Measurements from ENCODE around the gene TFR2. TPM values are rescaled to one million over a fixed set of nuclear protein-coding genes. Genes with fewer than 3 reads are reported as not detected.

TFR2 gene
- total RNA-seq, 1 donor, result 0.31 TPM

GRCh38 chr7:100641860-100642533 lies 645 bp upstream of the TFR2 start:
- Histone ChIP-seq H3K4me3 (ENCODE audit: low read length) (no peak overlapping the region), H3K9me3 (ENCODE audit: low read depth, low read length) (no peaks in the 10 kb centered on the region), H3K27me3 (ENCODE audit: insufficient read depth, low read length) (no peaks in the 10 kb centered on the region), H3K4me1 (ENCODE audit: insufficient read depth, low read length) (no peaks in the 10 kb centered on the region)

GRCh38 chr7:100640517-100641440 lies 573 bp downstream of the TFR2 start:
- no peaks in the 10 kb centered on the region for H3K27me3 ChIP-seq (ENCODE audit: insufficient read depth, low read length)
- H3K4me3 ChIP-seq (ENCODE audit: low read length), result no peak overlapping the region
- no peaks in the 10 kb centered on the region for H3K9me3 ChIP-seq (ENCODE audit: low read depth, low read length)
- H3K4me1 ChIP-seq (ENCODE audit: insufficient read depth, low read length), result no peaks in the 10 kb centered on the region

- Histone ChIP-seq H3K4me1 (ENCODE audit: insufficient read depth, low read length) (no peaks in the 10 kb centered on the region), H3K9me3 (ENCODE audit: low read depth, low read length) (no peaks in the 10 kb centered on the region), H3K27me3 (ENCODE audit: insufficient read depth, low read length) (no peaks in the 10 kb centered on the region), H3K4me3 (ENCODE audit: low read length) (no peak overlapping the region)
These were observed 1.3 kb downstream of the TFR2 start for GRCh38 chr7:100639995-100640516.

- peaks cover 10% of the 10 kb centered on the region for H3K4me1 ChIP-seq (ENCODE audit: insufficient read depth, low read length)
- peak overlapping the region; percentile 46 for H3K4me3 ChIP-seq (ENCODE audit: low read length)
- H3K27me3 ChIP-seq (ENCODE audit: insufficient read depth, low read length), result peaks cover 3% of the 10 kb centered on the region
- no peaks in the 10 kb centered on the region for H3K9me3 ChIP-seq (ENCODE audit: low read depth, low read length)
These were observed 8.2 kb downstream of the TFR2 start for GRCh38 chr7:100632951-100633717.

- peaks cover 23% of the 10 kb centered on the region for H3K4me1 ChIP-seq (ENCODE audit: insufficient read depth, low read length)
- H3K27me3 ChIP-seq (ENCODE audit: insufficient read depth, low read length), result peaks cover 3% of the 10 kb centered on the region
- no peaks in the 10 kb centered on the region for H3K9me3 ChIP-seq (ENCODE audit: low read depth, low read length)
- no peak overlapping the region for H3K4me3 ChIP-seq (ENCODE audit: low read length)
These were observed 11.3 kb downstream of the TFR2 start for GRCh38 chr7:100630066-100630465.

- Histone ChIP-seq H3K4me3 (ENCODE audit: low read length) (no peak overlapping the region), H3K9me3 (ENCODE audit: low read depth, low read length) (no peaks in the 10 kb centered on the region), H3K27me3 (ENCODE audit: insufficient read depth, low read length) (peaks cover 3% of the 10 kb centered on the region), H3K4me1 (ENCODE audit: insufficient read depth, low read length) (peaks cover 23% of the 10 kb centered on the region)
These were observed 12.1 kb downstream of the TFR2 start for GRCh38 chr7:100629117-100629716.

- no peak overlapping the region for H3K4me3 ChIP-seq (ENCODE audit: low read length)
These were observed 14.2 kb downstream of the TFR2 start for GRCh38 chr7:100627238-100627549.

GRCh38 chr7:100626530-100627237 lies 14.7 kb downstream of the TFR2 start:
- Histone ChIP-seq H3K9me3 (ENCODE audit: low read depth, low read length) (no peaks in the 10 kb centered on the region), H3K4me3 (ENCODE audit: low read length) (no peak overlapping the region), H3K4me1 (ENCODE audit: insufficient read depth, low read length) (peaks cover 13% of the 10 kb centered on the region), H3K27me3 (ENCODE audit: insufficient read depth, low read length) (no peaks in the 10 kb centered on the region)

More at GRCh38 chr7:100627238-100627549, 14.2 kb downstream of the TFR2 start:
- no peaks in the 10 kb centered on the region for H3K9me3 ChIP-seq (ENCODE audit: low read depth, low read length)
- no peaks in the 10 kb centered on the region for H3K27me3 ChIP-seq (ENCODE audit: insufficient read depth, low read length)
- peaks cover 13% of the 10 kb centered on the region for H3K4me1 ChIP-seq (ENCODE audit: insufficient read depth, low read length)

- Histone ChIP-seq H3K9me3 (ENCODE audit: low read depth, low read length) (no peaks in the 10 kb centered on the region), H3K27me3 (ENCODE audit: insufficient read depth, low read length) (no peaks in the 10 kb centered on the region), H3K4me1 (ENCODE audit: insufficient read depth, low read length) (peaks cover 13% of the 10 kb centered on the region), H3K4me3 (ENCODE audit: low read length) (no peak overlapping the region)
These were observed 15.3 kb downstream of the TFR2 start for GRCh38 chr7:100626055-100626454.

- H3K9me3 ChIP-seq (ENCODE audit: low read depth, low read length), result no peaks in the 10 kb centered on the region
- no peaks in the 10 kb centered on the region for H3K27me3 ChIP-seq (ENCODE audit: insufficient read depth, low read length)
- peaks cover 13% of the 10 kb centered on the region for H3K4me1 ChIP-seq (ENCODE audit: insufficient read depth, low read length)
- no peak overlapping the region for H3K4me3 ChIP-seq (ENCODE audit: low read length)
These were observed 17.2 kb downstream of the TFR2 start for GRCh38 chr7:100623951-100624824.

- H3K4me1 ChIP-seq (ENCODE audit: insufficient read depth, low read length), result peaks cover 6% of the 10 kb centered on the region
- H3K4me3 ChIP-seq (ENCODE audit: low read length), result no peak overlapping the region
- no peaks in the 10 kb centered on the region for H3K9me3 ChIP-seq (ENCODE audit: low read depth, low read length)
- H3K27me3 ChIP-seq (ENCODE audit: insufficient read depth, low read length), result no peaks in the 10 kb centered on the region
These were observed 19.8 kb downstream of the TFR2 start for GRCh38 chr7:100621554-100621953.

GRCh38 chr7:100620804-100621203 lies 20.5 kb downstream of the TFR2 start:
- H3K4me3 ChIP-seq (ENCODE audit: low read length), result no peak overlapping the region
- no peaks in the 10 kb centered on the region for H3K4me1 ChIP-seq (ENCODE audit: insufficient read depth, low read length)
- H3K9me3 ChIP-seq (ENCODE audit: low read depth, low read length), result no peaks in the 10 kb centered on the region
- H3K27me3 ChIP-seq (ENCODE audit: insufficient read depth, low read length), result no peaks in the 10 kb centered on the region

- H3K4me3 ChIP-seq (ENCODE audit: low read length), result no peak overlapping the region
- H3K4me1 ChIP-seq (ENCODE audit: insufficient read depth, low read length), result no peaks in the 10 kb centered on the region
- H3K27me3 ChIP-seq (ENCODE audit: insufficient read depth, low read length), result no peaks in the 10 kb centered on the region
- no peaks in the 10 kb centered on the region for H3K9me3 ChIP-seq (ENCODE audit: low read depth, low read length)
These were observed 21.1 kb downstream of the TFR2 start for GRCh38 chr7:100620239-100620638.
